NB4 (cell line): Measurements from ENCODE around the gene ARHGAP1.

Experiments
- MYC ChIP-seq: IDR thresholded peaks from 2 replicates; pipeline ENCODE4 v1.6.1; 2011; ENCODE audit warnings: low read depth, low read length
- TF ChIP-seq, protein P1 (sequence below): IDR thresholded peaks from one replicate; pipeline ENCODE4 v1.5.1; 2012; ENCODE audit warnings: low read depth, low read length

DNA sequence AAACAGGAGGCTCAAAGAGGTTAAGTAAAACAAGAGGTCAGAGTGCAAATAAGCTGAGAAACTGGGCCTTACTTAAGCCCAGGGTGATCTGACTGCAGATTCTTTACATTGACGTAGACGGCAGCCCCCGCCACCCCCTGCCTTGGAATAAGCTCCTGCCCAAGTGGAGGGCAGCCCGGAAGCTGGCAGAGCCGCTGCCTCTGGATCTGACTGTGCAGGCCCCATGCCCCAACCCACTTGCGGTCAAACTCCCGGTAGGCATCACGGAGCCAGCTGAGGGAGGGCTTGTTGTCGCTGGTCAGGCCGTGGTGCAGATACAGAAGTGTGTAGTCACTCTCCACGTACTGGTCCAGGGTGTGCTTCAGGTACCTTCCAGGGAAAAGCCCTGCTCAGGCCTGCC is 18.6 kb downstream of the ARHGAP1 start:
- TF ChIP-seq, protein P1, sequence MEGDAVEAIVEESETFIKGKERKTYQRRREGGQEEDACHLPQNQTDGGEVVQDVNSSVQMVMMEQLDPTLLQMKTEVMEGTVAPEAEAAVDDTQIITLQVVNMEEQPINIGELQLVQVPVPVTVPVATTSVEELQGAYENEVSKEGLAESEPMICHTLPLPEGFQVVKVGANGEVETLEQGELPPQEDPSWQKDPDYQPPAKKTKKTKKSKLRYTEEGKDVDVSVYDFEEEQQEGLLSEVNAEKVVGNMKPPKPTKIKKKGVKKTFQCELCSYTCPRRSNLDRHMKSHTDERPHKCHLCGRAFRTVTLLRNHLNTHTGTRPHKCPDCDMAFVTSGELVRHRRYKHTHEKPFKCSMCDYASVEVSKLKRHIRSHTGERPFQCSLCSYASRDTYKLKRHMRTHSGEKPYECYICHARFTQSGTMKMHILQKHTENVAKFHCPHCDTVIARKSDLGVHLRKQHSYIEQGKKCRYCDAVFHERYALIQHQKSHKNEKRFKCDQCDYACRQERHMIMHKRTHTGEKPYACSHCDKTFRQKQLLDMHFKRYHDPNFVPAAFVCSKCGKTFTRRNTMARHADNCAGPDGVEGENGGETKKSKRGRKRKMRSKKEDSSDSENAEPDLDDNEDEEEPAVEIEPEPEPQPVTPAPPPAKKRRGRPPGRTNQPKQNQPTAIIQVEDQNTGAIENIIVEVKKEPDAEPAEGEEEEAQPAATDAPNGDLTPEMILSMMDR = no peak
- TF ChIP-seq MYC = no peak
